ENCODE measurements around the gene CUL1. TPM values are rescaled to one million over a fixed set of nuclear protein-coding genes. Genes with fewer than 3 reads are reported as not detected.

The CUL1 gene
- total RNA-seq, 1 experiment from 2014 or later, result 72.3 TPM

- Histone ChIP-seq H3K4me1 (ENCODE audit: insufficient read depth, low read length) (no peaks in the 10 kb centered on the region), H2AK5ac (ENCODE audit: insufficient read length, low read length) (no peak overlapping the region), H3K27ac (ENCODE audit: insufficient read length, low read depth, low read length) (no peak overlapping the region), H4K8ac (replicated peaks; ENCODE audit: insufficient read length, low read depth, low read length) (no peak overlapping the region), H2BK15ac (ENCODE audit: low read depth, low read length) (no peak overlapping the region), H3K9me3 (ENCODE audit: control insufficient read depth, low read depth, low read length) (no peaks in the 10 kb centered on the region), H3K56ac (ENCODE audit: insufficient read length, low read depth, low read length) (no peak overlapping the region), H3K14ac (ENCODE audit: insufficient read depth, low read length) (no peak overlapping the region), H3K79me2 (ENCODE audit: insufficient read depth, low read length) (no peaks in the 10 kb centered on the region), H2AFZ (ENCODE audit: low read length) (no peak overlapping the region), H2BK12ac (ENCODE audit: insufficient read length, low read depth, low read length) (no peak overlapping the region), H3K79me1 (ENCODE audit: insufficient read depth, low read depth, low read length, poor library complexity, severe bottlenecking) (no peaks in the 10 kb centered on the region), H3K4ac (ENCODE audit: low read depth, low read length) (no peak overlapping the region), H3K27me3 (ENCODE audit: insufficient read depth, low read length) (no peaks in the 10 kb centered on the region), H3K4me2 (ENCODE audit: insufficient read depth, insufficient read length, low read length) (no peak overlapping the region), H2BK20ac (ENCODE audit: low read depth, low read length, poor library complexity, severe bottlenecking) (no peak overlapping the region), H3K23me2 (ENCODE audit: insufficient read length, low read depth, low read length, poor library complexity, severe bottlenecking) (no peaks in the 10 kb centered on the region), H3K9ac (ENCODE audit: extremely low read depth, insufficient read length, low read length) (no peak overlapping the region), H3K23ac (ENCODE audit: insufficient read length, low read depth, low read length) (no peak overlapping the region), H3T11ph (ENCODE audit: low read length) (no peak overlapping the region), H4K91ac (ENCODE audit: insufficient read length, low read depth, low read length) (no peak overlapping the region), H4K20me1 (ENCODE audit: control insufficient read depth, insufficient read depth, insufficient read length) (no peaks in the 10 kb centered on the region), H2BK120ac (ENCODE audit: low read depth, low read length, poor library complexity, severe bottlenecking) (no peak overlapping the region), H2BK5ac (ENCODE audit: insufficient read length, low read length) (no peak overlapping the region), H4K5ac (ENCODE audit: insufficient read length, low read depth, low read length) (no peak overlapping the region), H3K18ac (ENCODE audit: insufficient read length, low read depth, low read length) (no peak overlapping the region)
- Mint-ChIP-seq H3K27me3 (ENCODE audit: low read depth) (no peaks in the 10 kb centered on the region), H3K36me3 (ENCODE audit: insufficient read depth in 1 of 3, low read depth in 3 of 3) (no peaks in the 10 kb centered on the region), H3K4me1 (no peaks in the 10 kb centered on the region), H3K9me3 (no peaks in the 10 kb centered on the region), H3K27ac (no peak overlapping the region), H3K4me3 (no peak overlapping the region; a peak in 1 of 5 replicates)
- no peak for TF ChIP-seq CTCF (conservative IDR thresholded peaks at IDR 0.05)
- no peak for DNase-seq
- WGBS (ENCODE audit: extremely low coverage, insufficient read length, low lambda C conversion rate), result 100% methylated on average over 1 of the region's 4 CpGs
These were observed 40.8 kb upstream of the CUL1 start for GRCh38 chr7:148657929-148658328.
